Kidney (tissue), 14 donors: ENCODE measurements around the gene POP5. TPM values are rescaled to one million over a fixed set of nuclear protein-coding genes. Genes with fewer than 3 reads are reported as not detected.

Source experiments
- DNase-seq, 5 donors: peaks; one replicate each; pipeline ENCODE4 v3.0.0-alpha.2; 2013 to 2020
- FAIRE-seq: peaks from 2 replicates; lab custom pipeline; 2012; peaks lifted over from hg19 to GRCh38; lab: Jason Lieb, UNC
- H3K27ac ChIP-seq, 2 donors: one replicate each; pipeline ENCODE4 v1.7.0; 2013; ENCODE audit warnings: low read depth in 2 of 2, low read length in 2 of 2, inconsistent platforms in 1 of 2
- H3K27me3 ChIP-seq: one replicate; pipeline ENCODE4 v1.7.1; 2013; ENCODE audit warnings: low read length, inconsistent platforms; ENCODE audit not compliant: control insufficient read depth, insufficient read depth
- H3K36me3 ChIP-seq, 3 donors: one replicate each; pipeline versions ENCODE4 v1.7.0 to v1.7.1; 2013; ENCODE audit warnings: low read length in 3 of 3, control low read depth in 1 of 3, inconsistent platforms in 1 of 3; ENCODE audit not compliant: insufficient read depth in 3 of 3, control insufficient read depth in 2 of 3
- H3K4me1 ChIP-seq, 3 donors: one replicate each; pipeline versions ENCODE4 v1.7.0 to v1.7.1; 2013; ENCODE audit warnings: low read length in 3 of 3, inconsistent platforms in 1 of 3, low read depth in 1 of 3; ENCODE audit not compliant: control insufficient read depth in 2 of 3, insufficient read depth in 2 of 3
- H3K4me3 ChIP-seq, 3 donors: one replicate each; pipeline versions ENCODE4 v1.7.0 to v1.8.1; 2013; ENCODE audit warnings: low read length in 3 of 3, control low read depth in 1 of 3, inconsistent platforms in 1 of 3
- H3K9ac ChIP-seq, 3 donors: one replicate each; pipeline versions ENCODE4 v1.7.0 to v1.7.1; 2013; ENCODE audit warnings: low read length in 3 of 3, control low read depth in 1 of 3, inconsistent platforms in 1 of 3
- H3K9me3 ChIP-seq, 3 donors: one replicate each; pipeline versions ENCODE4 v1.7.0 to v1.7.1; 2013; ENCODE audit warnings: low read length in 3 of 3, control low read depth in 1 of 3, inconsistent platforms in 1 of 3; ENCODE audit not compliant: control insufficient read depth in 2 of 3, insufficient read depth in 1 of 3
- CTCF ChIP-seq: IDR thresholded peaks from 3 replicates; pipeline ENCODE4 v1.5.1; 2012; ENCODE audit warnings: mild to moderate bottlenecking, moderate library complexity, borderline replicate concordance; ENCODE audit not compliant: insufficient read depth; ENCODE audit errors: extremely low read depth
- intact Hi-C: fragments of 100-400 bp; cut with DNase I; formaldehyde crosslinking; loops from one replicate; pipeline ENCODE4 v1.11.1; 2022
- polyA plus RNA-seq: library from polyadenylated mRNA; stranded (reverse); fragments of 350-450 nt; fragmentation: Illumina TruSeq; extraction: RNeasy Lipid Tissue Mini Kit (QIAGEN cat#74804); gene quantifications from one replicate; pipeline ENCODE4 v1.2.3, GENCODE V29; 2014; ENCODE audit warnings: low read depth, low replicate concordance; ENCODE audit not compliant: insufficient read depth
- total RNA-seq: library from RNA; stranded (reverse); fragmentation: NEBNext Ultra II Directional; extraction: Animal tissue kit (Norgen Biotek cat#: 25700); gene quantifications from one replicate; pipeline ENCODE4 v1.2.1, GENCODE V29; 2021
- donor health status: control.
- donor health status: control.
- donor health status: control.
- donor health status: control.
- donor health status: control.
- donor health status: DM: yes; HTN: yes; CAD: no.
- donor health status: Normal renal cell carcinoma (clear cell type).

The POP5 gene
- total and polyA plus RNA-seq, 2 donors from 2014 or later: 50.0 to 111 TPM

- TF ChIP-seq CTCF: no peak
- H3K27me3 ChIP-seq: peaks cover 3% of the 10 kb centered on the region
- H3K4me3 ChIP-seq: no peak overlapping the region
- peaks cover 0 to 5% (median 2%) of the 10 kb centered on the region in 3 donors for H3K4me1 ChIP-seq
- no peak overlapping the region for H3K9ac ChIP-seq
- DNase-seq (no peak), FAIRE-seq (no peak)
- H3K36me3 ChIP-seq: no peaks in the 10 kb centered on the region
- no peak overlapping the region for H3K27ac ChIP-seq
- intact Hi-C loops: loop anchor here (10.0 kb wide), 1 partner anchor 128 kb away; the partner anchor contains the start of gene UNC119B
- H3K9me3 ChIP-seq: no peaks in the 10 kb centered on the region
Measured at GRCh38 chr12:120586860-120587259, 5.7 kb upstream of the POP5 start.

- no peak for FAIRE-seq
- intact Hi-C loops: loop anchor here (10.0 kb wide), 1 partner anchor 129 kb away; the partner anchor contains the start of gene UNC119B
- no peak for DNase-seq
- H3K9me3 ChIP-seq: no peaks in the 10 kb centered on the region
- no peak overlapping the region for H3K27ac ChIP-seq
- no peak overlapping the region for H3K9ac ChIP-seq
- peaks cover 3% of the 10 kb centered on the region for H3K27me3 ChIP-seq
- no peak overlapping the region for H3K4me3 ChIP-seq
- H3K36me3 ChIP-seq: no peaks in the 10 kb centered on the region
- no peak for TF ChIP-seq CTCF
- H3K4me1 ChIP-seq: peaks cover 0 to 8% (median 2%) of the 10 kb centered on the region in 3 donors
Measured at GRCh38 chr12:120586206-120586605, 5.0 kb upstream of the POP5 start.

- Histone ChIP-seq H3K36me3 (peaks cover under 1 to 2% (median 1%) of the 10 kb centered on the region in 3 donors), H3K4me1 (peaks cover 0 to 14% (median 2%) of the 10 kb centered on the region in 3 donors), H3K27ac (peak overlapping the region in 1 of 2 donors; percentile 29), H3K9ac (no peak overlapping the region), H3K4me3 (peak overlapping the region in 1 of 3 donors; percentile 34), H3K27me3 (peaks cover 3% of the 10 kb centered on the region), H3K9me3 (no peaks in the 10 kb centered on the region)
- TF ChIP-seq CTCF: peak; percentile 12
- FAIRE-seq (no peak), DNase-seq (peak; percentile 25 to 88 (median 63))
- intact Hi-C loops: loop anchor here (10.0 kb wide), 1 partner anchor 130 kb away; the partner anchor contains the start of gene UNC119B
Measured at GRCh38 chr12:120584343-120585149, 3.3 kb upstream of the POP5 start.
